ENCODE data around the gene ERN1.

Gene ERN1

GRCh38 chr17:64158831-64159590, 29.1 kb upstream of the ERN1 start:
- in situ Hi-C loops (cut with HindIII; ENCODE audit: low sequenced_read_pairs): no loop called here

- in situ Hi-C loops (cut with HindIII; ENCODE audit: low sequenced_read_pairs): no loop called here
These were observed 28.5 kb upstream of the ERN1 start for GRCh38 chr17:64158406-64158805.

GRCh38 chr17:64157669-64158180, 27.8 kb upstream of the ERN1 start:
- in situ Hi-C loops (cut with HindIII; ENCODE audit: low sequenced_read_pairs): no loop called here

GRCh38 chr17:64156670-64157069, 26.7 kb upstream of the ERN1 start:
- in situ Hi-C loops (cut with HindIII; ENCODE audit: low sequenced_read_pairs): no loop called here

- in situ Hi-C loops (cut with HindIII; ENCODE audit: low sequenced_read_pairs): no loop called here
These were observed 26.0 kb upstream of the ERN1 start for GRCh38 chr17:64155751-64156544.

GRCh38 chr17:64155129-64155528, 25.2 kb upstream of the ERN1 start:
- in situ Hi-C loops (cut with HindIII; ENCODE audit: low sequenced_read_pairs): no loop called here

GRCh38 chr17:64154717-64155116, 24.8 kb upstream of the ERN1 start:
- in situ Hi-C loops (cut with HindIII; ENCODE audit: low sequenced_read_pairs): no loop called here

- in situ Hi-C loops (cut with HindIII; ENCODE audit: low sequenced_read_pairs): no loop called here
These were observed 24.4 kb upstream of the ERN1 start for GRCh38 chr17:64154313-64154695.

- in situ Hi-C loops (cut with HindIII; ENCODE audit: low sequenced_read_pairs): no loop called here
These were observed 23.8 kb upstream of the ERN1 start for GRCh38 chr17:64153565-64154312.

GRCh38 chr17:64152428-64153125, 22.6 kb upstream of the ERN1 start:
- in situ Hi-C loops (cut with HindIII; ENCODE audit: low sequenced_read_pairs): no loop called here

GRCh38 chr17:64151016-64151368, 21.0 kb upstream of the ERN1 start:
- in situ Hi-C loops (cut with HindIII; ENCODE audit: low sequenced_read_pairs): no loop called here

- in situ Hi-C loops (cut with HindIII; ENCODE audit: low sequenced_read_pairs): no loop called here
These were observed 20.5 kb upstream of the ERN1 start for GRCh38 chr17:64150237-64151015.

GRCh38 chr17:64149196-64149595, 19.3 kb upstream of the ERN1 start:
- in situ Hi-C loops (cut with HindIII; ENCODE audit: low sequenced_read_pairs): no loop called here

- in situ Hi-C loops (cut with HindIII; ENCODE audit: low sequenced_read_pairs): no loop called here
These were observed 18.8 kb upstream of the ERN1 start for GRCh38 chr17:64148699-64149098.

- in situ Hi-C loops (cut with HindIII; ENCODE audit: low sequenced_read_pairs): no loop called here
These were observed 18.2 kb upstream of the ERN1 start for GRCh38 chr17:64148017-64148631.

GRCh38 chr17:64147110-64148016, 17.4 kb upstream of the ERN1 start:
- in situ Hi-C loops (cut with HindIII; ENCODE audit: low sequenced_read_pairs): no loop called here

- in situ Hi-C loops (cut with HindIII; ENCODE audit: low sequenced_read_pairs): no loop called here
These were observed 16.6 kb upstream of the ERN1 start for GRCh38 chr17:64146418-64147109.

All from DLD1 (cell line).